Measurements from ENCODE around the gene DBT. TPM values are rescaled to one million over a fixed set of nuclear protein-coding genes. Genes with fewer than 3 reads are reported as not detected.

The DBT gene
- total RNA-seq, 1 donor from 2014 or later: 13.7 TPM

DNA sequence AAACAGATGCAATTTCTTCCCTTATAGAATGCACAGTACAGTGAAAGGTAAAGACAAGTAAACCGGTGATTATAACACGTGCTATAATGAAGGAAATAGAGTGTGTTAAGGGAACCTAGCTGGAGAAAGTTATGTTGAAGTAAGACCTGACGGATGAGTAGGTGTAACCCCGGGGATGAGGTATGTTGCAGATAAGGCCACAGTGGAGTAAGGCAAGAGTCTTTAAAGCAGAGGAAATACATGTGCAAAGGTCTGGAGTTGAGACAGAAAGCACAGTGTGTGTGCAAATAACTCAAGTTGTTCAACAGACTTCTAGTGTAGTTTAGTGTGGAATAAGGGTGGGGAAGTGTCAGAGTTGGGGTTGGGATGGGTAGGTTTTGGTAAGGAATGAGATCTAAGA, 2.9 kb downstream of the DBT start:
- Histone ChIP-seq H3F3A (ENCODE audit: low read depth) (no peaks in the 10 kb centered on the region), H3K4me1 (peaks cover 4% of the 10 kb centered on the region), H3K9me3 (ENCODE audit: low read depth) (no peaks in the 10 kb centered on the region), H4K20me1 (ENCODE audit: low read depth) (no peaks in the 10 kb centered on the region), H3K27me3 (no peaks in the 10 kb centered on the region), H2AFZ (replicated peaks) (no peak overlapping the region), H3K79me2 (ENCODE audit: low read depth) (peaks cover 78% of the 10 kb centered on the region), H3K27ac (no peak overlapping the region), H3K4me2 (no peak overlapping the region), H3K4me3 (no peak overlapping the region), H3K36me3 (no peaks in the 10 kb centered on the region), H3K9ac (no peak overlapping the region)
- Mint-ChIP-seq H3K4me1 (peaks cover 6% of the 10 kb centered on the region), H3K27ac (peak overlapping the region; percentile 20), H3K27me3 (ENCODE audit: insufficient read depth, low read depth) (no peaks in the 10 kb centered on the region), H3K4me3 (peak overlapping the region; percentile 1), H3K9me3 (no peaks in the 10 kb centered on the region), H3K36me3 (no peaks in the 10 kb centered on the region)
- TF ChIP-seq CTCF (IDR thresholded peaks at IDR 0.05) (no peak), EZH2phosphoT487 (IDR thresholded peaks at IDR 0.05) (no peak), EZH2 (IDR thresholded peaks at IDR 0.05) (no peak)
- no peak for DNase-seq (ENCODE audit: low spot score)

GRCh38 chr1:100240631-100241030, 9.0 kb downstream of the DBT start:
- H3K4me3 ChIP-seq: no peak overlapping the region
- no peak overlapping the region for H3K9ac ChIP-seq
- no peaks in the 10 kb centered on the region for H3K27me3 Mint-ChIP-seq (ENCODE audit: insufficient read depth, low read depth)
- H3K36me3 Mint-ChIP-seq: peaks cover 3% of the 10 kb centered on the region
- no peaks in the 10 kb centered on the region for H3K9me3 ChIP-seq (ENCODE audit: low read depth)
- H2AFZ ChIP-seq (replicated peaks): no peak overlapping the region
- H3K9me3 Mint-ChIP-seq: no peaks in the 10 kb centered on the region
- no peak overlapping the region for H3K27ac ChIP-seq
- no peak overlapping the region for H3K4me2 ChIP-seq
- no peaks in the 10 kb centered on the region for H3K4me1 ChIP-seq
- H3K4me3 Mint-ChIP-seq: no peak overlapping the region
- no peak overlapping the region for H3K27ac Mint-ChIP-seq
- H3K36me3 ChIP-seq: peaks cover 1% of the 10 kb centered on the region
- H3K79me2 ChIP-seq (ENCODE audit: low read depth): peaks cover 58% of the 10 kb centered on the region
- no peaks in the 10 kb centered on the region for H3K27me3 ChIP-seq
- TF ChIP-seq EZH2 (IDR thresholded peaks at IDR 0.05) (no peak), EZH2phosphoT487 (IDR thresholded peaks at IDR 0.05) (no peak), CTCF (IDR thresholded peaks at IDR 0.05) (no peak)
- no peaks in the 10 kb centered on the region for H4K20me1 ChIP-seq (ENCODE audit: low read depth)
- no peaks in the 10 kb centered on the region for H3K4me1 Mint-ChIP-seq
- H3F3A ChIP-seq (ENCODE audit: low read depth): no peaks in the 10 kb centered on the region
- DNase-seq (ENCODE audit: low spot score): no peak

DNA sequence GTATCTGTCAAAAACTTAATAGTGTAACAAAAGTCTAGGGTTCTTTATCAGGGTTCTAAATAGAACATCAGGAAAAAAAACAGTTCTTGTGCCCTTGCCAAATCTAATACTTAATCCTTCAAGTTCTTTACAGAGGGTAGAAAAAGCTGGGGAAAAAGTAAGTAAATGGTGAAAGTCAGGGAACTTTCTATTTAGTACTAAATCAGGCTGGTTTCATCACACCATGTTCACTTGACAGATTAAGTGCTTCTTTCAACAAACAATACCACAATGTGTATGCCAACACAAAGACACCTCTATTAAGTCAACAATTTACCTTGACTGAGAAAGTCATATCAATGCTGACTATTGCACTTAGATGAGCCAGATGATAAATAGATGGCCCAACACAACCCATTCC, 9.7 kb downstream of the DBT start:
- H2AFZ ChIP-seq (replicated peaks): no peak overlapping the region
- no peak overlapping the region for H3K27ac ChIP-seq
- H3F3A ChIP-seq (ENCODE audit: low read depth): no peaks in the 10 kb centered on the region
- H3K36me3 Mint-ChIP-seq: peaks cover 3% of the 10 kb centered on the region
- H3K27ac Mint-ChIP-seq: no peak overlapping the region
- no peak overlapping the region for H3K9ac ChIP-seq
- H3K4me1 Mint-ChIP-seq: no peaks in the 10 kb centered on the region
- no peaks in the 10 kb centered on the region for H3K27me3 Mint-ChIP-seq (ENCODE audit: insufficient read depth, low read depth)
- H3K36me3 ChIP-seq: peaks cover 8% of the 10 kb centered on the region
- H3K9me3 ChIP-seq (ENCODE audit: low read depth): no peaks in the 10 kb centered on the region
- H3K9me3 Mint-ChIP-seq: no peaks in the 10 kb centered on the region
- H3K4me3 ChIP-seq: no peak overlapping the region
- no peaks in the 10 kb centered on the region for H3K27me3 ChIP-seq
- H3K4me1 ChIP-seq: no peaks in the 10 kb centered on the region
- no peak overlapping the region for H3K4me2 ChIP-seq
- peaks cover 51% of the 10 kb centered on the region for H3K79me2 ChIP-seq (ENCODE audit: low read depth)
- no peaks in the 10 kb centered on the region for H4K20me1 ChIP-seq (ENCODE audit: low read depth)
- TF ChIP-seq EZH2phosphoT487 (IDR thresholded peaks at IDR 0.05) (no peak), CTCF (IDR thresholded peaks at IDR 0.05) (no peak), EZH2 (IDR thresholded peaks at IDR 0.05) (no peak)
- no peak for DNase-seq (ENCODE audit: low spot score)
- H3K4me3 Mint-ChIP-seq: no peak overlapping the region
